ENCODE data around the gene MPND.

- TF ChIP-seq CTCF (conservative IDR thresholded peaks at IDR 0.05; ENCODE audit: low read length) (no peak), EZH2phosphoT487 (IDR thresholded peaks at IDR 0.05; ENCODE audit: borderline replicate concordance, low read depth, low read length) (no peak)
Measured at GRCh38 chr19:4297901-4298809, 45.2 kb upstream of the MPND start.

Data from OCI-LY7 (cell line).